Activated CD4-positive, alpha-beta T cell treated with anti-CD3 and anti-CD28 coated beads, Interleukin-2, amount 10 ng/mL, durations not matched to agents 7 days and 5 days (primary cell): Measurements from ENCODE around the gene OGFOD3. TPM values are rescaled to one million over a fixed set of nuclear protein-coding genes. Genes with fewer than 3 reads are reported as not detected.
A peak's percentile ranks its signal among the peaks of the same experiment; 100 is the strongest.
"Not testable (repeated sequence)": the region's sequence is repeated elsewhere in the genome, so short reads cannot be mapped to it uniquely, and the experiment has no call there.

ENCODE experiments used
- CTCF ChIA-PET: fragments of 350-600 bp; sonication (Branson Sonifier 250); formaldehyde crosslinking; loops from one replicate; lab custom pipeline; 2021; ENCODE audit warnings: antibody characterized with exemption; lab: Charles Lee
- POLR2A ChIA-PET: fragments of 350-600 bp; sonication (Branson Sonifier 250); formaldehyde crosslinking; loops from one replicate; lab custom pipeline; 2021; ENCODE audit warnings: antibody characterized with exemption; lab: Charles Lee
- DNase-seq: peaks from one replicate; pipeline ENCODE4 v3.0.0-alpha.2; 2020
- H3K27ac Mint-ChIP-seq: one replicate; pipeline ENCODE4 v1.8.0; 2021; ENCODE audit warnings: mild to moderate bottlenecking, moderate library complexity, mixed read lengths
- H3K27me3 Mint-ChIP-seq: one replicate; pipeline ENCODE4 v1.8.0; 2021; ENCODE audit warnings: mixed read lengths
- H3K36me3 Mint-ChIP-seq: one replicate; pipeline ENCODE4 v1.8.0; 2021; ENCODE audit warnings: low read depth, mixed read lengths
- H3K4me1 Mint-ChIP-seq: one replicate; pipeline ENCODE4 v1.8.0; 2021; ENCODE audit warnings: mixed read lengths
- H3K4me3 Mint-ChIP-seq: one replicate; pipeline ENCODE4 v1.8.0; 2021; ENCODE audit warnings: mild to moderate bottlenecking, moderate library complexity, mixed read lengths
- H3K9me3 Mint-ChIP-seq: one replicate; pipeline ENCODE4 v1.8.0; 2021; ENCODE audit warnings: mixed read lengths
- total RNA-seq, 2 experiments: library from RNA; stranded (reverse); gene quantifications; one replicate each; pipeline ENCODE4 v1.2.3, GENCODE V29; 2021

OGFOD3 gene
- total RNA-seq, 2 experiments from 2014 or later = 23.8 to 28.0 TPM

DNA sequence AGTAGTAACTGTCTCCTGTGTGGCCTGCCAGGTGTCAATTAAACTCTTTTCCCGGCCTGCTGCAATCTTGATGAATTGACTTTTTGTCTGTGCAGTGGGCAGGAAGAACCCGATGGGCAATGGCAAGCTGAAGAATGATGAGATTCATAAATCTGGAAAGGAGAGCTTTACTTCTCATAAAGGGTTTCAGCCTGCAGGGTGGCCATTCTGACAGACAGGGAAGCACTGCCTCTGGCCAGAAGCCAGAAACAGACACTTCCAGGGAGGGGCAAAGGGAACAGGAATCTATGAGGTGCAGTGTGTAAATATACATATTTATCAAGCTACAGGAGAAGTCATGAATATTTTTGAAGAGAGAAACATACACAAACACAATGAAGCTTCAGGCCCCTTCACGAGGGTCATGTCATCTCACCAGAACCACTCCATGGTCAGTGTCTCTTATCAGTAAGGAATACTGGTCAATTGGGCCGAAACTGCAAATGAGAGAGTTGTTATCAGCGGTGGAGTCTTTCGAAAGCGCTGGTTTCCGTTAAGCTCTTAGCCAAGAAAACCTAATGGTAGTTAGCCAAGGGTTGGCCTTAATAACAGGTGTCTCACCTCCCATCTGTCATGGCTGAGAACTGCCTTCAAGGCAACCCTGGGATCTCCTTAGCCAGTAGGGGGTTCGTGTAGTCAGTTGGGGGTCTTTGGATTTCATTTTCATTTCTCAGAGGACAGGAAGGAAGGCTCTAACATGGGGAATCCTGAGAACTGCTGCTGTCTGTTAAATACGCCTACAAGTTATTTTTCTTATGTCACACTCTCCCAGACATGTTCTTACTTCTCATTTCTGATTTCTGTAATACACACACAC, 38.9 kb upstream of the OGFOD3 start:
- Mint-ChIP-seq H3K4me1 (peaks cover 39% of the 10 kb centered on the region), H3K27me3 (no peaks in the 10 kb centered on the region), H3K9me3 (peaks cover 8% of the 10 kb centered on the region), H3K27ac (peak overlapping the region; percentile 93), H3K4me3 (peak overlapping the region; percentile 94), H3K36me3 (peaks cover 40% of the 10 kb centered on the region)
- POLR2A ChIA-PET = interaction anchor here (1.0 kb wide), 1 partner anchor 11 kb away, joined by 3 read pairs; no protein-coding TSS in a partner anchor
- CTCF ChIA-PET = interaction anchor here (1.6 kb wide), 1 partner anchor 39 kb away, joined by 4 read pairs; no protein-coding TSS in a partner anchor
- DNase-seq = no peak

DNA sequence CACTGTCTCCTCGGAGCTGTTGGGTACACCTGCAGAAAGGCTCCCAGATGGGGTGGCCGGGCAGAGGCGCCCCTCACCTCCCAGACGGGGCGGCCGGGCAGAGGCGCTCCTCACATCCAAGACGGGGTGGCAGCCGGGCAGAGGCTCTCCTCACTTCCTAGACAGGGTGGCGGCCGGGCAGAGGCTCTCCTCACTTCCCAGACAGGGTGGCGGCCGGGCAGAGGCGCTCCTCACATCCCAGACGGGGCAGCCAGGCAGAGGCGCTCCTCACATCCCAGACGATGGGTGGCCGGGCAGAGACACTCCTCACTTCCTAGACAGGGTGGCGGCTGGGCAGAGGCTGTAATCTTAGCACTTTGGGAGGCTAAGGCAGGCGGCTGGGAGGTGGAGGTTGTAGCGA, 35.3 kb upstream of the OGFOD3 start:
- H3K9me3 Mint-ChIP-seq, POLR2A ChIA-PET, H3K27me3 Mint-ChIP-seq, DNase-seq, H3K4me3 Mint-ChIP-seq, CTCF ChIA-PET: not testable (repeated sequence)
- Mint-ChIP-seq H3K4me1 (peaks cover 41% of the 10 kb centered on the region), H3K27ac (peak overlapping the region; percentile 68), H3K36me3 (peaks cover 41% of the 10 kb centered on the region)

DNA sequence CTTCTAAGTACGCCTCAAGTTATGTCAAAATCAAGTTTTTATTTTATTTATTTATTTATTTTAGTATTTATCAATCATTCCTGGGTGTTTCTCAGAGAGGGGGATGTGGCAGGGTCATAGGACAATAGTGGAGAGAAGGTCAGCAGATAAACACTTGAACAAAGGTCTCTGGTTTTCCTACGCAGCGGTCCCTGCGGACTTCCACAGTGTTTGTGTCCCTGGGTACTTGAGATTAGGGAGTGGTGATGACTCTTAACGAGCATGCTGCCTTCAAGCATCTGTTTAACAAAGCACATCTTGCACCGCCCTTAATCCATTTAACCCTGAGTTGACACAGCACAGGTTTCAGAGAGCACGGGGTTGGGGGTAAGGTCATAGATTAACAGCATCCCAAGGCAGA, 34.8 kb upstream of the OGFOD3 start:
- H3K9me3 Mint-ChIP-seq, H3K27me3 Mint-ChIP-seq, DNase-seq, H3K4me3 Mint-ChIP-seq, POLR2A ChIA-PET, CTCF ChIA-PET: not testable (repeated sequence)
- H3K4me1 Mint-ChIP-seq = peaks cover 41% of the 10 kb centered on the region
- H3K36me3 Mint-ChIP-seq = peaks cover 41% of the 10 kb centered on the region
- H3K27ac Mint-ChIP-seq = peak overlapping the region; percentile 76

DNA sequence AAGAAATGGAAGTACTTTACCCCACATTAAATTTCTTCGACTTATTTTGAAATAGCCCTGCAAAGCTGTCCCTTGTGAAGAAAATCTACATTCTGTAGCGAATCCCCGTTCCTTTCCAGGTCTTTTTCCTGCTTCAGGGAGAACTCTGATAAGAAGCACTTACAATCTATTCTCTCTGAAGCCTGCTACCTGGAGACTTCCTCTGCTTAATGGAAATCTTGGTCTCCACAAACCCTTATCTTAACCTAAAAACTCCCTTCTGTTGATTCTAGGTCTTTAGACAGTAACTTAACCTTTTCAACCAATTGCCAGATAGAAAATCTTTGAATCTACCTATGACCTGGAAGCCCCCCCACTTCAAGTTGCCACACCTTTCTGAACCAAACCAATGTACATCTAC, 33.8 kb upstream of the OGFOD3 start:
- peak overlapping the region; percentile 92 for H3K4me3 Mint-ChIP-seq
- no peak for DNase-seq
- peaks cover 44% of the 10 kb centered on the region for H3K36me3 Mint-ChIP-seq
- peak overlapping the region; percentile 94 for H3K27ac Mint-ChIP-seq
- H3K9me3 Mint-ChIP-seq = peaks cover 8% of the 10 kb centered on the region
- ChIA-PET CTCF (no interaction called here), POLR2A (interaction anchor here (0.7 to 1.5 kb wide), 2 partner anchors 11 to 67 kb away, joined by 3 read pairs; partner anchors contain the start of gene FOXK2)
- H3K4me1 Mint-ChIP-seq = peaks cover 41% of the 10 kb centered on the region
- H3K27me3 Mint-ChIP-seq = no peaks in the 10 kb centered on the region

DNA sequence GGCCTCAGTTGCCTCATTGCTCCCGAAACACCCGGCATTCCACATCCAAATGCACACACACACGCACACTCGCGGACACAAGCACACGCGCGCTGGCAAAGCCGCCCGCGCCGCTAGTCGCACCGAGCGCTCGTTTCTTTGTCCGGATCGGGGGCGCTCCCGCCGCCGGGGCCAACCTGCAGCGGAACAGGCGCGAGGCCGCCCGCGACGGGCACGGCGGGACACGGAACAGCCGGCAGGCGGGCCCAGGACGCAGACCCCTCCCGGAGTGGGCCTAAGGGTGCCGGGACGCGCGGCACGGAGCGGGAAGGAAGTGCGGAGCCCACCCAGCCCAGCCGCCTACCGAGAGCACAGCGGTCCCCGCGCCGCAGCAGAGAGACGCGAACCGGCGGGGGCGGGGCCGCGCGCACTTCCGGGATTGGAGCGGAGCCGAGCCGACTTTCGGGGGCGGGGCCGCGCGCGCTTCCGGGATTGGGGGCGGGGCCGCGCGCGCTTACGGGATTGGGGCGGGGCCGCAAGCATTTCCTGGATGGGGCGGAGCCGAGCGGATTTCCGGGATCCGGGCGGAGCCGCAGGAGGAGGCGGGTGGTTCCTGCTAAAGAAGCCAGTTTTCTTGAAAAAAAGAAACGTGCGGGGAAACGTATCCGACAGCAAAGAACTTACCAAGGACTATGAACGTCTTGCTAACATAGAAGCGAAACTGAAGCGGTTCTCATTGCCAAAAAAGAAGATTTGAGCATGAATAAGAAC, 32.1 kb upstream of the OGFOD3 start, which contains the start of gene CYBC1:
Gene CYBC1 (minus strand): TSS at position 396 of the 750 bp plus-strand sequence. CDS start 1,498 bp downstream, outside the sequence.
- CTCF ChIA-PET = interaction anchor here (0.7 kb wide), 1 partner anchor 11 kb away, joined by 3 read pairs; no protein-coding TSS in a partner anchor
- peak; percentile 94 for DNase-seq
- peak within 1 kb of the TSS; percentile 92 for H3K4me3 Mint-ChIP-seq
- no peaks in the 10 kb centered on the region for H3K27me3 Mint-ChIP-seq
- POLR2A ChIA-PET = interaction anchor here (1.5 kb wide), 1 partner anchor 69 kb away, joined by 3 read pairs; the partner anchor contains the start of gene FOXK2
- peak within 1 kb of the TSS; percentile 94 for H3K27ac Mint-ChIP-seq
- H3K9me3 Mint-ChIP-seq = peaks cover 8% of the 10 kb centered on the region
- H3K36me3 Mint-ChIP-seq = peaks cover 46% of the 10 kb centered on the region
- peaks cover 35% of the 10 kb centered on the region for H3K4me1 Mint-ChIP-seq

DNA sequence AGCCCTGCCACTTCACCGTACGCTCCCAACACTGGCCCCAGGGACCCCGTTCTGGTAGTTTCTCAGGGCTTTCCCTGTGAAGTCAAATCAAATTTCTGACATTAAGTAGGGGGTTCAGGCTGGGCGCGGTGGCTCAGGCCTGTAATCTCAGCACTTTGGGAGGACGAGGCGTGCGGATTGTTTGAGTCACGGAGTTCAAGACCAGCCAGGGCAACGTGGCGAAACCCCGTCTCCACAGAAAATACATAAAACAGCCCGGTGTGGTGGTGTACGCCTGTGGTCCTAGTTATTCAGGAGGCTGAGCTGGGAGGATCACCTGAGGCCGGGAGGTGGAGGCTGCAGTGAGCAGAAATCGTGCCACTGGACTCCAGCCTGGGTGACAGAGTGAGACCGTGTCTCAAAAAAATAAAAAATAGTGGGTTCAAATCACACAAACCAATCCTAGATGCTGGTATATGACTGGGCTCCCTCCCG, 31.5 kb upstream of the OGFOD3 start:
- Mint-ChIP-seq H3K9me3 (peaks cover 8% of the 10 kb centered on the region), H3K36me3 (peaks cover 46% of the 10 kb centered on the region), H3K4me3 (peak overlapping the region; percentile 92), H3K27ac (peak overlapping the region; percentile 94), H3K4me1 (peaks cover 35% of the 10 kb centered on the region), H3K27me3 (no peaks in the 10 kb centered on the region)
- DNase-seq = peak; percentile 25
- CTCF ChIA-PET = interaction anchor here (1.3 kb wide), 1 partner anchor 15 kb away, joined by 4 read pairs; no protein-coding TSS in a partner anchor
- POLR2A ChIA-PET = interaction anchor here (1.0 kb wide), 1 partner anchor 244 kb away, joined by 3 read pairs; no protein-coding TSS in a partner anchor

DNA sequence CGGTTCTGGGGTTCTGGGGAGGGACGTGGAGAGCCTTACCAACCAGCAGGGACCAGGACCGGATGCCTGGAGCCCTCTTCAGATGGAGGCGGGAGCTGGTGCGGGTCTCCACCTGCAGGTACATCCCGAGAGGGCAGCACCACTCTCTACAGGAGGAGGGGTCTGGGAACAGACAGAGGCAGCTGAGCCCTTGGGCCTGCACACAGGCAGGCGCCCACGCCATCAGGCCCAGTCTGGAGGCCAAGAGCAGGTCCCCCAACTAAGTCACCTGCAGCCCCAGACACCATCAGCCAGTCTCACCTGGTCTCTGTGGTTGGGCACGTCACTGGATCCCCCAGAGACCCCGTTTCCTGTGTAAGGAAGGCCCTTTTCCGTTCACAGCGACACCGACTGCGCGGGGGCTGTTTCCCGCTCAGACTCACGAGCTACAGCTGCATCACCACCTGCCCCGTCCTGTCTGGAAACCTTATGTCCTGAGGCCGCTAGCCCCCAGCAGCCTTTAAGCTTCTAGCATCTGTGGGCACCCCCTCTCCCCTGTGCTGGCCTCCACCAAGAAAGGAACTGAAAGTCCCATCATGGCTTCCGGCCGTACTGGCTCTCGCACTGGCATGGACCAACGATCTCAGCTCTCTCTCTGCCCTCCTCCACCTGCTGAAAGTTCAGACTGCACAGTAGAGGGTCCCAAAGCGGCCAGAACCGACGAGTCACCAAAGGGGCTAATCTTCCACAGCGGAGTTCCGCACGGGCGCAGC, 30.9 kb upstream of the OGFOD3 start:
- H3K4me3 Mint-ChIP-seq = peak overlapping the region; percentile 92
- H3K36me3 Mint-ChIP-seq = peaks cover 46% of the 10 kb centered on the region
- peaks cover 6% of the 10 kb centered on the region for H3K9me3 Mint-ChIP-seq
- POLR2A ChIA-PET = interaction anchor here (1.0 kb wide), 1 partner anchor 243 kb away, joined by 3 read pairs; no protein-coding TSS in a partner anchor
- CTCF ChIA-PET = interaction anchor here (1.3 kb wide), 2 partner anchors 14 to 18 kb away, joined by 3 to 4 read pairs; no protein-coding TSS in a partner anchor
- H3K4me1 Mint-ChIP-seq = peaks cover 35% of the 10 kb centered on the region
- H3K27me3 Mint-ChIP-seq = no peaks in the 10 kb centered on the region
- H3K27ac Mint-ChIP-seq = peak overlapping the region; percentile 94
- DNase-seq = peak; percentile 81

DNA sequence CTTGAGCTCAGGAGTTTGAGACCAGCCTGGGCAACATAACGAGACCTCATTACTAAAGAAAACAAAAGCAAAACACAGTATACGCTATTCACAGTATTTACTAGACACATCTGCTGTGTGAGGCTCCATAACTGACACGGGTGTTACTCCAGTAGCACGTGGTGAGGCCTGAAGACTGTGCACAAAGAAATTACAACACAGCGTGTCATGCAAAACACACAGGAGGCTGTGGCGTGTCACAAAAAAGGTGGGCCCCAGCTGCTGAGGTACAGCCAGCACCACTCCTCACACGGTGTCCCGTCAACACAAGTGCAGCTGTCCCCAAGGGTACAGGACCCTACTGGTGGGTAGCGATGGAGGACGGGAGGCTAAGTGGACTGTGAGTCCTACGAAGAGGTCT, 29.5 kb upstream of the OGFOD3 start:
- POLR2A ChIA-PET = no interaction called here

DNA sequence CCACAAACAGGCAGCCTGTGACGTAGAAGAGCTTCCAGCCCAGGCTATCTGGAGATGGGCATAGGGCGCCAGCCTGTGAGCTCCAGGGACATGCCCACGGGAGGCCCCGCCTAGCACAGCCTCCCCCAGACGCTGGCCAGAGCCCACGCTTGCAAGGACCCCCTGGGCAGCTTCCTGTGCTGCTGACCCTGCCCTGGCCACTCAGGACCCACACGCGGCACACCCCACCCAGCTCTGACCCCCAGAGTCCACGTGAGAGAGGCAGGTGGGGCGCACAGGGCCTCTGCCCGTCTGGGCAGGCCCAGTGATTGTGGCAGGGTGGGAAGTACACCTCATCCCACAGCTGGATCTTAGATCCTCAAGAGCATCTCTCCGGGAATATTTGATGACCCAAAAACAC, 28.3 kb upstream of the OGFOD3 start:
- Mint-ChIP-seq H3K27me3 (no peaks in the 10 kb centered on the region), H3K9me3 (no peaks in the 10 kb centered on the region), H3K4me1 (peaks cover 23% of the 10 kb centered on the region), H3K36me3 (peaks cover 37% of the 10 kb centered on the region), H3K27ac (no peak overlapping the region), H3K4me3 (no peak overlapping the region)
- ChIA-PET POLR2A (interaction anchor here (1.0 kb wide), 1 partner anchor 11 kb away, joined by 3 read pairs; no protein-coding TSS in a partner anchor), CTCF (interaction anchor here (1.6 kb wide), 1 partner anchor 31 kb away, joined by 5 read pairs; no protein-coding TSS in a partner anchor)
- DNase-seq = no peak

More for the DNA sequence above, 29.5 kb upstream of the OGFOD3 start:
- peak overlapping the region; percentile 43 for H3K4me3 Mint-ChIP-seq
- H3K36me3 Mint-ChIP-seq = peaks cover 41% of the 10 kb centered on the region
- H3K27me3 Mint-ChIP-seq = no peaks in the 10 kb centered on the region
- peaks cover 33% of the 10 kb centered on the region for H3K4me1 Mint-ChIP-seq
- DNase-seq = no peak
- H3K27ac Mint-ChIP-seq = no peak overlapping the region
- CTCF ChIA-PET = interaction anchor here (1.5 to 1.6 kb wide), 2 partner anchors 14 to 30 kb away, joined by 3 to 5 read pairs; no protein-coding TSS in a partner anchor
- H3K9me3 Mint-ChIP-seq = no peaks in the 10 kb centered on the region

DNA sequence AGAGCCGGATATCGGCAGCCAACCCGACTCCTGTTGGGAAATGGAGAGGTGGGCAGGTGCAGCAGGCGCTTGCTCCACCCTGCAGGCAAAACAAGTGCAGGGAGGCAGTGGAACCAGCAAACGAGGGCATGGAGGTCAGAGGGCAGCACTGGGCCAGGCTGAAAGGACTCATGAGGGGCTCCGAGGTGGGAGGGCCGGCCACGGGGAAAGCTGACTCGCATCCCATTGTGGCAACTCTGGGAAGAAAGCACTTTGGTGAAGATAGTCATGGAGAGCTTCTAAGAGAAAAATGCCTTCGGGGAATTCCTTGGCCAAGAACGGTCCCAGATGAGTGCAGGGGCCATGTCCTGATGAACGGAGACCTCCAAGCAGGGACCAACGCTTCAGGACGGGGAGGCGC, 27.7 kb upstream of the OGFOD3 start:
- POLR2A ChIA-PET = interaction anchor here (1.0 kb wide), 1 partner anchor 12 kb away, joined by 3 read pairs; no protein-coding TSS in a partner anchor
- Mint-ChIP-seq H3K27ac (no peak overlapping the region), H3K36me3 (peaks cover 33% of the 10 kb centered on the region), H3K4me3 (no peak overlapping the region), H3K27me3 (no peaks in the 10 kb centered on the region), H3K9me3 (no peaks in the 10 kb centered on the region), H3K4me1 (peaks cover 18% of the 10 kb centered on the region)
- no peak for DNase-seq
- CTCF ChIA-PET = interaction anchor here (1.0 to 1.6 kb wide), 2 partner anchors 9 to 32 kb away, joined by 3 to 5 read pairs; no protein-coding TSS in a partner anchor

DNA sequence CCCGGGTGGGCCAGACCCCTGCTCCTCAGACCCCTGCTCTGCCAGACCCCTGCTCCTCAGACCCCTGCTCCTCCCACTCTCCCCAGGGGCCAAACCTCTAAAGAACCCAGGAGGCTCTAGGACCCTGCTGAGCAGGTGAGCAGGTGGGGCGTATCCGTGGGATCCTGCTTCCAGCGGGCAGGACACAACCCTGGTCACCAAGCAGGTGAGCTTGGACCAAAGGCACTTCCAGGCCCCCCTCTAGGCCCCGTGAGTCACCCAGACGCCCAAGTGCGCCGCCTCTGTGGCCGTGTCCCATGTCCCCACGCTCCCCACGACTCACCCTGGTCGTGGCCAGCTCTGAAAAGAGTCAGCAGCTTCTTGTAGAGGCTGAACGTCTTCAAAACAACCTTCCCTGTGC, 27.2 kb upstream of the OGFOD3 start:
- no peak overlapping the region for H3K27ac Mint-ChIP-seq

More for the DNA sequence above, 27.2 kb upstream of the OGFOD3 start:
- Mint-ChIP-seq H3K9me3 (no peaks in the 10 kb centered on the region), H3K36me3 (peaks cover 32% of the 10 kb centered on the region), H3K4me1 (peaks cover 14% of the 10 kb centered on the region), H3K27me3 (no peaks in the 10 kb centered on the region), H3K4me3 (no peak overlapping the region)
- no peak for DNase-seq
- ChIA-PET POLR2A (no interaction called here), CTCF (interaction anchor here (1.0 kb wide), 1 partner anchor 8 kb away, joined by 3 read pairs; no protein-coding TSS in a partner anchor)
